Measurements from ENCODE around the gene RCN2. TPM values are rescaled to one million over a fixed set of nuclear protein-coding genes. Genes with fewer than 3 reads are reported as not detected.

RCN2 gene
- total and polyA plus RNA-seq, 2 donors (not counting 3 experiments of a cell fraction or from before 2014, with no cell fraction given) = 45.2 to 71.9 TPM

DNA sequence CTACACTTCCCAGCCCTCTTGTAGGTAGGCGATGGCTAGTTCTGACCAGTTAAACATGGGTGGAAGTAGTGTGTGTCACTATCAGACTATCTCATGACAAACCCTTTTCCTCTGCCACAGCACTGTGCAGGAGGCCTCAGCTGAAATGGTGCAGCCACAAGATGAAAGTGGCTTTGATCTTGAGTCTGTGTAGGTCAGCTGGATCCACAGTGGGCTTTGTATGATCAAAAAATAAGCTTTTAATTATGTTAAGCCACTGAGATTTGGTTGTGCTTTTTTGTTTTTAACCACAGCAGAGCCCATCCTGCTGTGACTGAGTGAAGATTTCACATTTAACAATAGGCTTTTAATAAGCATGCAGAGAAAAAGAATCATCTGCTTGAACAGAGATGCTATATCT is 19.7 kb downstream of the RCN2 start:
- no peak overlapping the region for H3K27ac ChIP-seq (ENCODE audit: insufficient read depth, low read depth, low read length)
- no peaks in the 10 kb centered on the region for H3K27me3 ChIP-seq (ENCODE audit: control insufficient read depth in 2 of 2, insufficient read depth in 2 of 2, low read length in 2 of 2)
- POLR2A ChIA-PET = no interaction called here
- H4K20me1 ChIP-seq (replicated peaks; ENCODE audit: control insufficient read depth, extremely low read depth, insufficient read depth, low read length) = no peaks in the 10 kb centered on the region
- peaks cover 0 to 2% of the 10 kb centered on the region in 2 experiments for H3K36me3 ChIP-seq (ENCODE audit: control insufficient read depth in 2 of 2, extremely low read depth in 1 of 2, insufficient read depth in 2 of 2, low read length in 2 of 2)
- no peaks in the 10 kb centered on the region for H3K79me2 ChIP-seq (ENCODE audit: control insufficient read depth, insufficient read depth, low read length)
- H3K9me3 ChIP-seq (replicated peaks; ENCODE audit: control insufficient read depth, insufficient read depth, low read length) = no peaks in the 10 kb centered on the region
- CTCF ChIA-PET = interaction anchor here (1.0 to 1.2 kb wide), 2 partner anchors 9 to 12 kb away, joined by 3 to 4 read pairs; no protein-coding TSS in a partner anchor
- FAIRE-seq = no peak
- no TSS peak for BruUV-seq (replicated peaks)
- H3K9me1 ChIP-seq (replicated peaks; ENCODE audit: control insufficient read depth, extremely low read depth, insufficient read depth, low read length) = no peaks in the 10 kb centered on the region
- intact Hi-C loops (cut with micrococcal nuclease) = no loop called here
- H2AFZ ChIP-seq (ENCODE audit: low read depth, low read length) = no peak overlapping the region
- TF ChIP-seq, protein P1, sequence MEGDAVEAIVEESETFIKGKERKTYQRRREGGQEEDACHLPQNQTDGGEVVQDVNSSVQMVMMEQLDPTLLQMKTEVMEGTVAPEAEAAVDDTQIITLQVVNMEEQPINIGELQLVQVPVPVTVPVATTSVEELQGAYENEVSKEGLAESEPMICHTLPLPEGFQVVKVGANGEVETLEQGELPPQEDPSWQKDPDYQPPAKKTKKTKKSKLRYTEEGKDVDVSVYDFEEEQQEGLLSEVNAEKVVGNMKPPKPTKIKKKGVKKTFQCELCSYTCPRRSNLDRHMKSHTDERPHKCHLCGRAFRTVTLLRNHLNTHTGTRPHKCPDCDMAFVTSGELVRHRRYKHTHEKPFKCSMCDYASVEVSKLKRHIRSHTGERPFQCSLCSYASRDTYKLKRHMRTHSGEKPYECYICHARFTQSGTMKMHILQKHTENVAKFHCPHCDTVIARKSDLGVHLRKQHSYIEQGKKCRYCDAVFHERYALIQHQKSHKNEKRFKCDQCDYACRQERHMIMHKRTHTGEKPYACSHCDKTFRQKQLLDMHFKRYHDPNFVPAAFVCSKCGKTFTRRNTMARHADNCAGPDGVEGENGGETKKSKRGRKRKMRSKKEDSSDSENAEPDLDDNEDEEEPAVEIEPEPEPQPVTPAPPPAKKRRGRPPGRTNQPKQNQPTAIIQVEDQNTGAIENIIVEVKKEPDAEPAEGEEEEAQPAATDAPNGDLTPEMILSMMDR (IDR thresholded peaks at IDR 0.05; ENCODE audit: extremely low read depth in 1 of 2, insufficient read depth in 1 of 2, low read depth in 1 of 2, low read length in 2 of 2) = no peak
- TF ChIP-seq FOS (IDR thresholded peaks at IDR 0.05; ENCODE audit: borderline replicate concordance, insufficient read depth, low read length) = no peak
- no peak for TF ChIP-seq MYC (IDR thresholded peaks at IDR 0.05; ENCODE audit: low read depth, low read length)
- TF ChIP-seq, protein P2, sequence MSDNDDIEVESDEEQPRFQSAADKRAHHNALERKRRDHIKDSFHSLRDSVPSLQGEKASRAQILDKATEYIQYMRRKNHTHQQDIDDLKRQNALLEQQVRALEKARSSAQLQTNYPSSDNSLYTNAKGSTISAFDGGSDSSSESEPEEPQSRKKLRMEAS (IDR thresholded peaks at IDR 0.05; ENCODE audit: insufficient read depth, insufficient read length) = no peak
- no peak for TF ChIP-seq POLR2A (IDR thresholded peaks at IDR 0.05; ENCODE audit: low read depth, low read length)
- TF ChIP-seq EZH2 (IDR thresholded peaks at IDR 0.05; ENCODE audit: borderline replicate concordance, low read depth, low read length, severe bottlenecking) = no peak
- TF ChIP-seq GATA2 (IDR thresholded peaks at IDR 0.05; ENCODE audit: insufficient read depth, insufficient read length, low read depth, low read length) = no peak
- no peak for TF ChIP-seq JUN (IDR thresholded peaks at IDR 0.05; ENCODE audit: borderline replicate concordance, insufficient read depth, insufficient read length, low read depth)
- no peak for TF ChIP-seq POLR2AphosphoS5 (IDR thresholded peaks at IDR 0.05; ENCODE audit: insufficient read depth, low read depth, low read length)
- dilution Hi-C loops (cut with MboI; ENCODE audit: extremely low pct_ligation_motif_present, low sequenced_read_pairs) = no loop called here
- no peak overlapping the region for H3K4me2 ChIP-seq (ENCODE audit: insufficient read depth, low read length)
- H3K4me1 ChIP-seq (ENCODE audit: control insufficient read depth, extremely low read depth, insufficient read depth, low read length) = no peaks in the 10 kb centered on the region
- no peak for DNase-seq (ENCODE audit: low read depth, low spot score)
- no peak overlapping the region for H3K4me3 ChIP-seq (replicated peaks in 1 of 3; ENCODE audit: insufficient read depth in 1 of 3, low read depth in 1 of 3, low read length in 3 of 3)
- no peak overlapping the region for H3K9ac ChIP-seq (replicated peaks; ENCODE audit: extremely low read depth, insufficient read depth, low read length)
